ENCODE results near the gene RRP15.

DNA sequence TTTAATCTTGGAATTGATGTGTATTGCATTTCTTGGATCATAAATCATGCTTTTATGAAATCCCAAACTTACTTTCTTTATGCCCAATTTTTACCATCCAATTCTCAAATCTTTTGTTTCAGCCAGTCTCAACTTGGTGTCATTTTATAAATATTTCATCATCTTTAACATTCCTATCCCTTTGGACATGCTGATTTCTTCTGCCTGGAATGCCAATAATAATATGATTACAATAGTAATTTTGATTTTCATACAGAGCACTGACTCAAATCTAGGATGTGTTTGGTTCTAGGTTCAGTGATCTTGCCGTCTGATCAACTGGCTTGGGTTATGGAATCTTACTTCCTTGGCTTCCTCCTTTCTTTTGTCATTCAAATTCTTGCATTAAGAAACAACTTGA is 12.8 kb downstream of the RRP15 start:
- TF ChIP-seq, protein P1, sequence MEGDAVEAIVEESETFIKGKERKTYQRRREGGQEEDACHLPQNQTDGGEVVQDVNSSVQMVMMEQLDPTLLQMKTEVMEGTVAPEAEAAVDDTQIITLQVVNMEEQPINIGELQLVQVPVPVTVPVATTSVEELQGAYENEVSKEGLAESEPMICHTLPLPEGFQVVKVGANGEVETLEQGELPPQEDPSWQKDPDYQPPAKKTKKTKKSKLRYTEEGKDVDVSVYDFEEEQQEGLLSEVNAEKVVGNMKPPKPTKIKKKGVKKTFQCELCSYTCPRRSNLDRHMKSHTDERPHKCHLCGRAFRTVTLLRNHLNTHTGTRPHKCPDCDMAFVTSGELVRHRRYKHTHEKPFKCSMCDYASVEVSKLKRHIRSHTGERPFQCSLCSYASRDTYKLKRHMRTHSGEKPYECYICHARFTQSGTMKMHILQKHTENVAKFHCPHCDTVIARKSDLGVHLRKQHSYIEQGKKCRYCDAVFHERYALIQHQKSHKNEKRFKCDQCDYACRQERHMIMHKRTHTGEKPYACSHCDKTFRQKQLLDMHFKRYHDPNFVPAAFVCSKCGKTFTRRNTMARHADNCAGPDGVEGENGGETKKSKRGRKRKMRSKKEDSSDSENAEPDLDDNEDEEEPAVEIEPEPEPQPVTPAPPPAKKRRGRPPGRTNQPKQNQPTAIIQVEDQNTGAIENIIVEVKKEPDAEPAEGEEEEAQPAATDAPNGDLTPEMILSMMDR (IDR thresholded peaks at IDR 0.05), result no peak
- TF ChIP-seq POLR2AphosphoS5 (IDR thresholded peaks at IDR 0.05), result no peak

All from prostate gland (tissue), 2 donors.